HepG2 (cell line): ENCODE results near the gene SYT17. TPM values are rescaled to one million over a fixed set of nuclear protein-coding genes. Genes with fewer than 3 reads are reported as not detected.

Experiments used
- ATAC-seq: fragments of 200-7000 bp; cut with Tn5 transposase; 3 replicates; pipeline ENCODE4 v1.9.1; 2020; ENCODE audit warnings: mild to moderate bottlenecking, moderate library complexity
- BruUV-seq: library from RNA; stranded (reverse); fragments of 400-500 nt; replicated peaks from 2 replicates; lab custom pipeline; 2021; lab: Mats Ljungman, UMichigan
- CTCF ChIA-PET: fragments of 300-600 bp; formaldehyde crosslinking; extraction: SDS; loops from one replicate; lab custom pipeline; 2021; ENCODE audit warnings: low total read pairs, inconsistent platforms, low intra/inter-chr PET ratio; lab: Yijun Ruan, JAX
- POLR2A ChIA-PET: fragments of 350-600 bp; sonication (Branson Sonifier 250); formaldehyde crosslinking; loops from one replicate; lab custom pipeline; 2020; ENCODE audit warnings: antibody characterized with exemption, inconsistent platforms; lab: Yijun Ruan, JAX
- DNase-seq: peaks from one replicate; pipeline ENCODE4 v3.0.0-alpha.2; 2015; ENCODE audit warnings: low spot score
- FAIRE-seq: peaks from 3 replicates; lab custom pipeline; 2011; peaks lifted over from hg19 to GRCh38; lab: Jason Lieb, UNC
- H2AFZ ChIP-seq: one replicate; pipeline ENCODE4 v1.6.1; 2011; ENCODE audit warnings: low read length, inconsistent platforms
- H3K27ac ChIP-seq: fragments of 300-600 bp; 3 replicates; pipeline ENCODE4 v1.8.0; 2011; ENCODE audit warnings: mixed run types, mild to moderate bottlenecking, mixed read lengths, low read length, inconsistent platforms; ENCODE audit not compliant: insufficient read depth; ENCODE audit errors: extremely low read length
- H3K27me3 ChIP-seq, 2 experiments: fragments of 200-600 bp in 1 of 2; 2 replicates in 1 of 2; 3 replicates in 1 of 2; pipeline versions ENCODE4 v1.6.0 to v1.8.0; 2011; ENCODE audit warnings: low read length in 2 of 2, mild to moderate bottlenecking in 2 of 2, moderate library complexity in 2 of 2, inconsistent platforms in 1 of 2; ENCODE audit not compliant: insufficient read depth in 2 of 2, control insufficient read depth in 1 of 2
- H3K36me3 ChIP-seq, 2 experiments: fragments of 200-600 bp in 1 of 2; replicated peaks in 1 of 2; 2 replicates in 1 of 2; 3 replicates in 1 of 2; pipeline versions ENCODE4 v1.5.1 to v1.8.0; 2011; ENCODE audit warnings: low read length in 2 of 2, inconsistent platforms in 1 of 2; ENCODE audit not compliant: insufficient read depth in 2 of 2, control insufficient read depth in 1 of 2
- H3K4me1 ChIP-seq: 2 replicates; pipeline ENCODE4 v1.5.1; 2012; ENCODE audit warnings: low read length, inconsistent platforms; ENCODE audit not compliant: insufficient read depth
- H3K4me2 ChIP-seq: 2 replicates; pipeline ENCODE4 v1.6.0; 2011; ENCODE audit warnings: low read depth, low read length, inconsistent platforms
- H3K4me3 ChIP-seq, 3 experiments: fragments of 200-600 bp in 1 of 3; sonication (generic), shearing (Covaris generic) in 1 of 3; replicated peaks in 1 of 3; 2 replicates each; pipeline ENCODE4 v1.5.1; 2011 to 2016; ENCODE audit warnings: low read length in 3 of 3, inconsistent platforms in 2 of 3, low read depth in 2 of 3, mild to moderate bottlenecking in 2 of 3, control low read depth in 1 of 3, mixed read lengths in 1 of 3; ENCODE audit not compliant: insufficient read depth in 1 of 3
- H3K79me2 ChIP-seq: one replicate; pipeline ENCODE4 v1.6.1; 2011; ENCODE audit warnings: low read length, inconsistent platforms; ENCODE audit not compliant: insufficient read depth
- H3K9ac ChIP-seq: 2 replicates; pipeline ENCODE4 v1.6.0; 2011; ENCODE audit warnings: mild to moderate bottlenecking, low read depth, low read length, inconsistent platforms; ENCODE audit not compliant: insufficient read depth
- H3K9me3 ChIP-seq: 2 replicates; pipeline ENCODE4 v1.5.1; 2012; ENCODE audit warnings: mild to moderate bottlenecking, low read length
- H4K20me1 ChIP-seq: 2 replicates; pipeline ENCODE4 v1.6.0; 2011; ENCODE audit warnings: inconsistent platforms, mild to moderate bottlenecking, low read length, moderate library complexity; ENCODE audit not compliant: insufficient read depth
- AKAP8 ChIP-seq: sonication (generic); formaldehyde crosslinking; IDR thresholded peaks from 2 replicates; pipeline ENCODE4 v1.5.1; 2020; ENCODE audit warnings: mild to moderate bottlenecking, missing genetic modification reagents
- CCDC6 ChIP-seq: sonication (generic); formaldehyde crosslinking; IDR thresholded peaks from 2 replicates; pipeline ENCODE4 v1.8.1; 2022; ENCODE audit warnings: mild to moderate bottlenecking, missing genetic modification reagents, moderate library complexity
- FOXO1 ChIP-seq: sonication (generic); formaldehyde crosslinking; IDR thresholded peaks from 2 replicates; pipeline ENCODE4 v1.4.0; 2020; ENCODE audit warnings: missing genetic modification reagents
- NFIC ChIP-seq: IDR thresholded peaks from 2 replicates; pipeline ENCODE4 v1.6.1; 2012; ENCODE audit warnings: mild to moderate bottlenecking, low read length, inconsistent platforms
- SALL1 ChIP-seq: sonication (generic); formaldehyde crosslinking; IDR thresholded peaks from 2 replicates; pipeline ENCODE4 v1.8.0; 2022; ENCODE audit warnings: mild to moderate bottlenecking, missing genetic modification reagents
- TCF7L2 ChIP-seq: IDR thresholded peaks from 2 replicates; pipeline ENCODE4 v1.6.1; 2011; ENCODE audit warnings: mild to moderate bottlenecking, low read depth, low read length, moderate library complexity
- ZNF136 ChIP-seq: sonication (generic); formaldehyde crosslinking; IDR thresholded peaks from 2 replicates; pipeline ENCODE4 v1.8.1; 2022; ENCODE audit warnings: low read depth, mild to moderate bottlenecking, moderate library complexity, missing genetic modification reagents
- ZNF143 ChIP-seq: sonication (generic); formaldehyde crosslinking; IDR thresholded peaks from 2 replicates; pipeline ENCODE4 v1.4.0; 2020; ENCODE audit warnings: missing genetic modification reagents
- ZNF431 ChIP-seq: sonication (generic); formaldehyde crosslinking; IDR thresholded peaks from 2 replicates; pipeline ENCODE4 v1.9.0; 2022; ENCODE audit warnings: missing genetic modification reagents, low read depth, mild to moderate bottlenecking, borderline replicate concordance
- WGBS: methylation state at CpG from one replicate; pipeline ENCODE4 v1.1.6; 2017; ENCODE audit warnings: low lambda C conversion rate; 5-methylcytosine and 5-hydroxymethylcytosine counted together
- in situ Hi-C: cut with HindIII; loops from 2 replicates; pipeline ENCODE4 v1.10.0; 2017; ENCODE audit warnings: low pct_unique_long_range_greater_than_20kb; ENCODE audit not compliant: extremely low pct_ligation_motif_present
- intact Hi-C: fragments of 100-400 bp; cut with micrococcal nuclease; formaldehyde crosslinking; loops from one replicate; pipeline ENCODE4 v1.10.0; 2022; ENCODE audit not compliant: unreplicated experiment
- polyA plus RNA-seq, 8 experiments: library from polyadenylated mRNA; depleted of rRNA in 3 of 8; stranded (reverse) in 7 of 8; unstranded in 1 of 8; fragments of >200 nt; fragmentation: Illumina TruSeq in 4 of 8; extraction: Trizol in 4 of 8; gene quantifications; 2 replicates each; pipeline versions ENCODE4 v1.2.1 to v1.2.3, GENCODE V29; 2011 to 2016; ENCODE audit warnings: low read depth in 4 of 8, missing spikeins in 1 of 8, mixed read lengths in 1 of 8; ENCODE audit not compliant: insufficient read depth in 1 of 8
- total RNA-seq, 5 experiments: library from RNA; depleted of rRNA; stranded (reverse); fragments of >200 nt; fragmentation: Illumina TruSeq; extraction: Trizol; gene quantifications; 2 replicates each; pipeline ENCODE4 v1.2.3, GENCODE V29; 2016; ENCODE audit warnings: low read depth in 1 of 5
- TF ChIP-seq, protein P1 (sequence below): sonication (generic); formaldehyde crosslinking; IDR thresholded peaks from 2 replicates; pipeline ENCODE4 v1.4.0; 2020; ENCODE audit warnings: low read depth, mild to moderate bottlenecking, missing genetic modification reagents
- TF ChIP-seq, protein P2 (sequence below): IDR thresholded peaks from 2 replicates; pipeline ENCODE4 v1.6.1; 2016; ENCODE audit warnings: missing compliant biosample characterization, missing genetic modification reagents, borderline replicate concordance
- TF ChIP-seq, protein P3 (sequence below): IDR thresholded peaks from 2 replicates; pipeline ENCODE4 v1.6.1; 2016; ENCODE audit warnings: missing compliant biosample characterization, missing genetic modification reagents, borderline replicate concordance
- TF ChIP-seq, protein P4 (sequence below): sonication (generic); formaldehyde crosslinking; IDR thresholded peaks from 2 replicates; pipeline ENCODE4 v1.5.0; 2020; ENCODE audit warnings: mild to moderate bottlenecking, missing genetic modification reagents
- TF ChIP-seq, protein P5 (sequence below): sonication (generic); formaldehyde crosslinking; IDR thresholded peaks from 2 replicates; pipeline ENCODE4 v1.4.0; 2020; ENCODE audit warnings: missing genetic modification reagents, mild to moderate bottlenecking, borderline replicate concordance

Gene SYT17
- total and polyA plus RNA-seq, 2 of the 13 experiments (the other 11 are each of a cell fraction or from before 2014, with no cell fraction given): 0.44 TPM; not detected in 1

DNA sequence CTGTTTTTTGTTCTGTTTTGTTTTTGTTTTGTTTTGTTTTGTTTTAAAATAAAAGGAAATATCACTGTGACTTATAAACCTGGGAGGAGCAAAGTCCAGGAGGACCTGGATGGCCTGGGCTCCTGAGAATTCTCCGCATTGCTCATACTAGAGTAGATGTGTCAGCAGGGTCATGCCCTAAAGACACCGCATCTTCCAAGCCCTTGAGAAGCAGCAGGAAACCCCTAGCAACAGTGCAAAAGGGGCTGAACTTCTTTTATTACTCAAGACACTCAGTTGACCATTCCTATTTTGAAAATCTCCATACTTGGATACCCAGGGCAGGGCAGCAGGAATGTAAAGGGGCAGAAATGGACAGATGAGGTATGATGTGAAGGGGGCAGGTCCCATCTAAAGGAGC is 51.8 kb downstream of the SYT17 start:
- H3K9me3 ChIP-seq: no peaks in the 10 kb centered on the region
- BruUV-seq: no TSS peak
- no peak overlapping the region for H3K27ac ChIP-seq
- in situ Hi-C loops (loop anchor here (5.0 to 10.0 kb wide), 2 partner anchors 157 to 285 kb away; no protein-coding TSS in a partner anchor), intact Hi-C loops (no loop called here)
- no peak overlapping the region for H3K4me3 ChIP-seq
- no peak overlapping the region for H3K9ac ChIP-seq
- ChIA-PET CTCF (no interaction called here), POLR2A (no interaction called here)
- ATAC-seq (no peak), FAIRE-seq (no peak), DNase-seq (no peak)
- no peak overlapping the region for H2AFZ ChIP-seq
- H4K20me1 ChIP-seq: no peaks in the 10 kb centered on the region
- H3K79me2 ChIP-seq: no peaks in the 10 kb centered on the region
- no peaks in the 10 kb centered on the region for H3K36me3 ChIP-seq
- no peaks in the 10 kb centered on the region for H3K4me1 ChIP-seq
- WGBS: 20% methylated on average over 2 of the region's 2 CpGs
- no peak overlapping the region for H3K4me2 ChIP-seq
- no peaks in the 10 kb centered on the region for H3K27me3 ChIP-seq
- TF ChIP-seq CCDC6 (CRISPR knock-in tag) (no peak), TCF7L2 (no peak), ZNF136 (CRISPR knock-in tag) (no peak), NFIC (no peak), SALL1 (no peak), ZNF143 (no peak), FOXO1 (no peak), AKAP8 (CRISPR knock-in tag) (no peak), ZNF431 (CRISPR knock-in tag) (no peak)
- TF ChIP-seq, protein P1, sequence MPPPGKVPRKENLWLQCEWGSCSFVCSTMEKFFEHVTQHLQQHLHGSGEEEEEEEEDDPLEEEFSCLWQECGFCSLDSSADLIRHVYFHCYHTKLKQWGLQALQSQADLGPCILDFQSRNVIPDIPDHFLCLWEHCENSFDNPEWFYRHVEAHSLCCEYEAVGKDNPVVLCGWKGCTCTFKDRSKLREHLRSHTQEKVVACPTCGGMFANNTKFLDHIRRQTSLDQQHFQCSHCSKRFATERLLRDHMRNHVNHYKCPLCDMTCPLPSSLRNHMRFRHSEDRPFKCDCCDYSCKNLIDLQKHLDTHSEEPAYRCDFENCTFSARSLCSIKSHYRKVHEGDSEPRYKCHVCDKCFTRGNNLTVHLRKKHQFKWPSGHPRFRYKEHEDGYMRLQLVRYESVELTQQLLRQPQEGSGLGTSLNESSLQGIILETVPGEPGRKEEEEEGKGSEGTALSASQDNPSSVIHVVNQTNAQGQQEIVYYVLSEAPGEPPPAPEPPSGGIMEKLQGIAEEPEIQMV: no peak
- TF ChIP-seq, protein P2, sequence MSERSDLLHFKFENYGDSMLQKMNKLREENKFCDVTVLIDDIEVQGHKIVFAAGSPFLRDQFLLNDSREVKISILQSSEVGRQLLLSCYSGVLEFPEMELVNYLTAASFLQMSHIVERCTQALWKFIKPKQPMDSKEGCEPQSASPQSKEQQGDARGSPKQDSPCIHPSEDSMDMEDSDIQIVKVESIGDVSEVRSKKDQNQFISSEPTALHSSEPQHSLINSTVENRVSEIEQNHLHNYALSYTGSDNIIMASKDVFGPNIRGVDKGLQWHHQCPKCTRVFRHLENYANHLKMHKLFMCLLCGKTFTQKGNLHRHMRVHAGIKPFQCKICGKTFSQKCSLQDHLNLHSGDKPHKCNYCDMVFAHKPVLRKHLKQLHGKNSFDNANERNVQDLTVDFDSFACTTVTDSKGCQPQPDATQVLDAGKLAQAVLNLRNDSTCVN: no peak
- TF ChIP-seq, protein P3, sequence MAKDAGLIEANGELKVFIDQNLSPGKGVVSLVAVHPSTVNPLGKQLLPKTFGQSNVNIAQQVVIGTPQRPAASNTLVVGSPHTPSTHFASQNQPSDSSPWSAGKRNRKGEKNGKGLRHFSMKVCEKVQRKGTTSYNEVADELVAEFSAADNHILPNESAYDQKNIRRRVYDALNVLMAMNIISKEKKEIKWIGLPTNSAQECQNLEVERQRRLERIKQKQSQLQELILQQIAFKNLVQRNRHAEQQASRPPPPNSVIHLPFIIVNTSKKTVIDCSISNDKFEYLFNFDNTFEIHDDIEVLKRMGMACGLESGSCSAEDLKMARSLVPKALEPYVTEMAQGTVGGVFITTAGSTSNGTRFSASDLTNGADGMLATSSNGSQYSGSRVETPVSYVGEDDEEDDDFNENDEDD (CRISPR knock-in tag): no peak
- TF ChIP-seq, protein P4, sequence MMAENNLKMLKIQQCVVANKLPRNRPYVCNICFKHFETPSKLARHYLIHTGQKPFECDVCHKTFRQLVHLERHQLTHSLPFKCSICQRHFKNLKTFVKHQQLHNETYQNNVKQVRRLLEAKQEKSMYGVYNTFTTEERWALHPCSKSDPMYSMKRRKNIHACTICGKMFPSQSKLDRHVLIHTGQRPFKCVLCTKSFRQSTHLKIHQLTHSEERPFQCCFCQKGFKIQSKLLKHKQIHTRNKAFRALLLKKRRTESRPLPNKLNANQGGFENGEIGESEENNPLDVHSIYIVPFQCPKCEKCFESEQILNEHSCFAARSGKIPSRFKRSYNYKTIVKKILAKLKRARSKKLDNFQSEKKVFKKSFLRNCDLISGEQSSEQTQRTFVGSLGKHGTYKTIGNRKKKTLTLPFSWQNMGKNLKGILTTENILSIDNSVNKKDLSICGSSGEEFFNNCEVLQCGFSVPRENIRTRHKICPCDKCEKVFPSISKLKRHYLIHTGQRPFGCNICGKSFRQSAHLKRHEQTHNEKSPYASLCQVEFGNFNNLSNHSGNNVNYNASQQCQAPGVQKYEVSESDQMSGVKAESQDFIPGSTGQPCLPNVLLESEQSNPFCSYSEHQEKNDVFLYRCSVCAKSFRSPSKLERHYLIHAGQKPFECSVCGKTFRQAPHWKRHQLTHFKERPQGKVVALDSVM (CRISPR knock-in tag): no peak
- TF ChIP-seq, protein P5, sequence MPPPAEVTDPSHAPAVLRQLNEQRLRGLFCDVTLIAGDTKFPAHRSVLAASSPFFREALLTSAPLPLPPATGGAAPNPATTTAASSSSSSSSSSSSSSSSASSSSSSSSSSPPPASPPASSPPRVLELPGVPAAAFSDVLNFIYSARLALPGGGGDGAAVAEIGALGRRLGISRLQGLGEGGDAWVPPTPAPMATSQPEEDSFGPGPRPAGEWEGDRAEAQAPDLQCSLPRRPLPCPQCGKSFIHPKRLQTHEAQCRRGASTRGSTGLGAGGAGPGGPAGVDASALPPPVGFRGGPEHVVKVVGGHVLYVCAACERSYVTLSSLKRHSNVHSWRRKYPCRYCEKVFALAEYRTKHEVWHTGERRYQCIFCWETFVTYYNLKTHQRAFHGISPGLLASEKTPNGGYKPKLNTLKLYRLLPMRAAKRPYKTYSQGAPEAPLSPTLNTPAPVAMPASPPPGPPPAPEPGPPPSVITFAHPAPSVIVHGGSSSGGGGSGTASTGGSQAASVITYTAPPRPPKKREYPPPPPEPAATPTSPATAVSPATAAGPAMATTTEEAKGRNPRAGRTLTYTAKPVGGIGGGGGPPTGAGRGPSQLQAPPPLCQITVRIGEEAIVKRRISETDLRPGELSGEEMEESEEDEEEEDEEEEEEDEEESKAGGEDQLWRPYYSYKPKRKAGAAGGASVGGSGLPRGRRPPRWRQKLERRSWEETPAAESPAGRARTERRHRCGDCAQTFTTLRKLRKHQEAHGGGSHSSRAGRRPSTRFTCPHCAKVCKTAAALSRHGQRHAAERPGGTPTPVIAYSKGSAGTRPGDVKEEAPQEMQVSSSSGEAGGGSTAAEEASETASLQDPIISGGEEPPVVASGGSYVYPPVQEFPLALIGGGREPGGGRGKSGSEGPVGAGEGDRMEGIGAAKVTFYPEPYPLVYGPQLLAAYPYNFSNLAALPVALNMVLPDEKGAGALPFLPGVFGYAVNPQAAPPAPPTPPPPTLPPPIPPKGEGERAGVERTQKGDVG (CRISPR knock-in tag): no peak
